Measurements from ENCODE around the gene CD22. TPM values are rescaled to one million over a fixed set of nuclear protein-coding genes. Genes with fewer than 3 reads are reported as not detected.

The CD22 gene
- total and polyA plus RNA-seq, 9 donors: 54.2 to 264 (median 113) TPM

DNA sequence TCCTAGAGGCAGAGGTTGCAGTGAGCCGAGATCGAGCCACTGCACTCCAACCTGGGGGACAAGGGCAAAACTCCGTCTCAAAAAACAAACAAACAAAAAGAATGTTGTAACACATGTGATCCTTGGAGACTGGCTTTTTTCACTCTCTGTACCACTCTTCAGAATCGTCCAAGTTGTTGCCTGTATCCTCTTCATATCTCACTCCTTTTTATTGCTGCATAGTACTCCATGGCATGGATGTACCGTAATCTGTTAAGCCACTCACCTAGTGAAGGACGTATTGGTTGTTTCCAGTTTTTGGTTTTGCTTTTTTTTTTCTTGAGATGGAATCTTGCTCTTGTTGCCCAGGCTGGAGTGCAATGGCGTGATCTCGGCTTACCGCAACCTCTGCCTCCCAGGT lies 7.0 kb upstream of the CD22 start:
- DNase-seq: no peak
- WGBS, 3 donors: 95 to 96% (median 95%) methylated on average over 9 of the region's 9 CpGs

DNA sequence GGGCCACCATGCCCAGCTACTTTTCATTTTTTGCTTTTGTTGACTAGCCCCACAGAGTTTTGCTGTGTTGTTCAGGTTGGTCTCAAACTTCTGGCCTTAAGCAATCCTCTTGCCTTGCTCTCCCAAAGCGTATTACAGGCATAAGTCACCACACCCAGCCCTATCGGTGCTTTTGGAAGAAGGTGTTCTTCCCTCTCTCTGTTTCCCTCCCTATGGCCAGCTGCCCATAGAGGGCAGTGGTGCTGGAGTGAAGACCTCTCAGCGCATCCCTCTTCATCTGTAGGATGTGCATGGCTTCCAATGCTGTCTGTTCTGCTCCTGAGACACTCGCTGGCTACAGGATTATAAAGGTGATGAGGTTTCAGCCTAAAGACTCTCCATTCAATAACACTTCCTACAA lies 1.3 kb upstream of the CD22 start:
- Histone ChIP-seq H3K9me3 (no peaks in the 10 kb centered on the region), H3K4me1 (ENCODE audit: insufficient read depth) (no peaks in the 10 kb centered on the region), H3K27ac (no peak overlapping the region), H3K36me3 (no peaks in the 10 kb centered on the region), H3K27me3 (no peaks in the 10 kb centered on the region), H3K4me3 (no peak overlapping the region)
- intact Hi-C loops (cut with DNase I): no loop called here
- no peak for DNase-seq
- TF ChIP-seq EP300 (IDR thresholded peaks at IDR 0.05) (no peak), POLR2A (IDR thresholded peaks at IDR 0.05) (no peak)
- TF ChIP-seq, protein P1, sequence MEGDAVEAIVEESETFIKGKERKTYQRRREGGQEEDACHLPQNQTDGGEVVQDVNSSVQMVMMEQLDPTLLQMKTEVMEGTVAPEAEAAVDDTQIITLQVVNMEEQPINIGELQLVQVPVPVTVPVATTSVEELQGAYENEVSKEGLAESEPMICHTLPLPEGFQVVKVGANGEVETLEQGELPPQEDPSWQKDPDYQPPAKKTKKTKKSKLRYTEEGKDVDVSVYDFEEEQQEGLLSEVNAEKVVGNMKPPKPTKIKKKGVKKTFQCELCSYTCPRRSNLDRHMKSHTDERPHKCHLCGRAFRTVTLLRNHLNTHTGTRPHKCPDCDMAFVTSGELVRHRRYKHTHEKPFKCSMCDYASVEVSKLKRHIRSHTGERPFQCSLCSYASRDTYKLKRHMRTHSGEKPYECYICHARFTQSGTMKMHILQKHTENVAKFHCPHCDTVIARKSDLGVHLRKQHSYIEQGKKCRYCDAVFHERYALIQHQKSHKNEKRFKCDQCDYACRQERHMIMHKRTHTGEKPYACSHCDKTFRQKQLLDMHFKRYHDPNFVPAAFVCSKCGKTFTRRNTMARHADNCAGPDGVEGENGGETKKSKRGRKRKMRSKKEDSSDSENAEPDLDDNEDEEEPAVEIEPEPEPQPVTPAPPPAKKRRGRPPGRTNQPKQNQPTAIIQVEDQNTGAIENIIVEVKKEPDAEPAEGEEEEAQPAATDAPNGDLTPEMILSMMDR (IDR thresholded peaks at IDR 0.05): no peak
- WGBS, 3 donors: 83 to 87% (median 84%) methylated on average over 4 of the region's 4 CpGs

More for the DNA sequence above, 7.0 kb upstream of the CD22 start:
- intact Hi-C loops (cut with DNase I): no loop called here
- Histone ChIP-seq H3K4me1 (ENCODE audit: insufficient read depth) (peaks cover 11% of the 10 kb centered on the region), H3K9me3 (no peaks in the 10 kb centered on the region), H3K4me3 (no peak overlapping the region), H3K27me3 (no peaks in the 10 kb centered on the region), H3K36me3 (no peaks in the 10 kb centered on the region), H3K27ac (no peak overlapping the region)
- TF ChIP-seq, protein P1 (IDR thresholded peaks at IDR 0.05): no peak
- TF ChIP-seq EP300 (IDR thresholded peaks at IDR 0.05): no peak
- TF ChIP-seq POLR2A (IDR thresholded peaks at IDR 0.05): no peak

DNA sequence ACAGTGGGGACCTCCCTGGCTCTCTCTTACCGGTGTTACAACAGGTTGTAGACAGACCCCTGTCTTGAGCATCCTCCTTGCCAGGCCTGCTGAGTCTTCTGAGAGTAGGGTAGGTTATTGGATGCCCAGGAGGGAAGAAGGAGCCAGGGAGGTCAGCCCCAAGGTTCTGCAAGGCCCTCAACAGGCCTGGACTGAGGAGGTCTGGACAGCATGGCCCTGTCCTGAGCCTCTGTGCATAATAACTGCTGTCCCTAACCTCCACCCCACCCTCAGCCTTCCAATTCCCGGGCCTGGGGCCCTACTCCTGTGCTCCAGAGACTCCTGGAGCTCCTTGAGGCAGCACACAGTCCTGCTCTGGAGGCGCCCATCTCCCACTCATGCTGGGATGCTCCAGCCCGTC lies 336 bp downstream of the CD22 start:
- no peak overlapping the region for H3K27ac ChIP-seq

DNA sequence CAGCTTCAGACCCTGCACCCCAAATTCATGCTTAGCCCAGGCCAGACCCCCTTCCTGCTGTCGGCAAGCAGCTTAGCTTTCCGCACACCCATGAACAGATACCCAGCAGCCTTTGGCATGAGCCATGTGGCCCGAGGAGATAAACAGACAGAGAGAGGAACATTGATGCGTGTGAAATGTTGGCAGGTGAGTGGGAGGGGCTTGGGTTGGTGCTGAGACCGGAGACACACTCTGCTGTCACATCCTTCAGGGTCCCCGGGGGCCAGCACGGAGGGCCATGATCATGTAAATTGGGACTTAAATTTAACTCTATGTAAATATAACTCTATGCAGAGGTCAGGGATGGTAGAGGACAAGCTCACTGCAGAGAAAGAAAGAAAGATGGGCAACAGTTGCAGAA lies 1.5 kb downstream of the CD22 start:
- Histone ChIP-seq H3K27me3 (no peaks in the 10 kb centered on the region), H3K27ac (no peak overlapping the region)
- no peak for DNase-seq

More for the DNA sequence above, 336 bp downstream of the CD22 start:
- no peaks in the 10 kb centered on the region for H3K36me3 ChIP-seq
- H3K4me3 ChIP-seq: no peak overlapping the region
- H3K27me3 ChIP-seq: no peaks in the 10 kb centered on the region
- H3K4me1 ChIP-seq (ENCODE audit: insufficient read depth): no peaks in the 10 kb centered on the region
- TF ChIP-seq, protein P1 (IDR thresholded peaks at IDR 0.05): no peak
- no peak for TF ChIP-seq POLR2A (IDR thresholded peaks at IDR 0.05)
- H3K9me3 ChIP-seq: no peaks in the 10 kb centered on the region
- intact Hi-C loops (cut with DNase I): no loop called here
- DNase-seq: no peak
- WGBS, 3 donors: 82 to 91% (median 89%) methylated on average over 3 to 4 of the region's 4 CpGs

More for the DNA sequence above, 1.5 kb downstream of the CD22 start:
- TF ChIP-seq, protein P1 (IDR thresholded peaks at IDR 0.05): no peak
- TF ChIP-seq EP300 (IDR thresholded peaks at IDR 0.05): no peak
- TF ChIP-seq POLR2A (IDR thresholded peaks at IDR 0.05): no peak
- Histone ChIP-seq H3K36me3 (no peaks in the 10 kb centered on the region), H3K4me3 (no peak overlapping the region), H3K4me1 (ENCODE audit: insufficient read depth) (no peaks in the 10 kb centered on the region), H3K9me3 (no peaks in the 10 kb centered on the region)
- WGBS, 3 donors: 76 to 84% (median 79%) methylated on average over 7 of the region's 7 CpGs
- intact Hi-C loops (cut with DNase I): no loop called here

Data from ovary (tissue), 9 donors.